GM11168 (cell line): ENCODE measurements around the gene LRRC42.
"Not testable (repeated sequence)": the region's sequence is repeated elsewhere in the genome, so short reads cannot be mapped to it uniquely, and the experiment has no call there.

Experiments
- in situ Hi-C: fragments of 300-500 bp; cut with MboI; formaldehyde crosslinking; loops from one replicate; pipeline ENCODE4 v1.12.0; 2022; ENCODE audit warnings: low sequenced_read_pairs; ENCODE audit not compliant: unreplicated experiment

The LRRC42 gene

DNA sequence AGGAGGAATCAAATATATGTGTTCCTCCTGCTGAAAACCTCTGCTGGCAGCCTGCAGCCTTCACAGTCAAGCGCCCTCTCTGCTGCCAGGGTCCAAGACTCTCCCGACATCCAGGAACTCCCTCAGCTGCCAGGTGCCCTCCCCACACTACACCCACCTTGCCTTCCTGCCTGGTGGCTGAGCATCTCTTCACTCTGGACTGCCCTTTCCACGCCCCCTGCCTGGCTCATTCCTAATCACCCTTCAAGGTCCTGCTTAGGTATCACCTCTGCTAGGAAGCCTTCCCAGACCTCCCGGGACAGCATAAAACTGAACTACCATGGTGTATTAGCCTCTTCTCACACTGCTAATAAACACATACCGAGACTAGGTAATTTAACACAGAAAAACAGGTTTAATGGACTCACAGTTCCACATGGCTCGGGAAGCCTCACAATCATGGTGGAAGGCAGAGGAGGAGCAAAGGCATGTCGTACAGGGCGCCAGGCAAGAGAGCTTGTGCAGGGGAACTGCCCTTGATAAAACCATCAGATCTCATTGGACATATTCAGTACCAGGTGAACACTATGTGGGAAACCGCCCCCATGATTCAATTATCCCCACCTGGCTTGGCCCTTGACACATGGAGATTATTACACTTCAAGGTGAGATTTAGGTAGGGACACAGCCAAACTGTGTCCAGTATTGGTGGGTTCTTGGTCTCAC, 56.5 kb downstream of the LRRC42 start:
- in situ Hi-C loops: no loop called here

DNA sequence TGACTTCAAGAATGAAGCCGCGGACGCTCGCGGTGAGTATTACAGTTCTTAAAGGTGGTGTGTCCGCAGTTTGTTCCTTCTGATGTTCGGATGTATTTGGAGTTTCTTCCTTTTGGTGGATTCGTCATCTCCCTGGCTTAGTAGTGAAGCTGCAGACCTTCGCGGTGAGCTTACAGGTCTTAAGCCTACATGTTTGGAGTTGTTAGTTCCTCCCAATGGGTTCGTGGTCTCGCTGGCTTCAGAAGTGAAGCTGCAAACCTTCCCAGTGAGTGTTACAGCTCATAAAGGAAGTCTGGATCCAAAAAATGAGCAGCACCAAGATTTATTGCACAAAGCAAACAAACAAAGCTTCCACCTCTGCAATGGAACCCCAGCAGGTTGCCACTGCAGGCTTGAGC, 57.1 kb downstream of the LRRC42 start:
- in situ Hi-C loops: no loop called here

DNA sequence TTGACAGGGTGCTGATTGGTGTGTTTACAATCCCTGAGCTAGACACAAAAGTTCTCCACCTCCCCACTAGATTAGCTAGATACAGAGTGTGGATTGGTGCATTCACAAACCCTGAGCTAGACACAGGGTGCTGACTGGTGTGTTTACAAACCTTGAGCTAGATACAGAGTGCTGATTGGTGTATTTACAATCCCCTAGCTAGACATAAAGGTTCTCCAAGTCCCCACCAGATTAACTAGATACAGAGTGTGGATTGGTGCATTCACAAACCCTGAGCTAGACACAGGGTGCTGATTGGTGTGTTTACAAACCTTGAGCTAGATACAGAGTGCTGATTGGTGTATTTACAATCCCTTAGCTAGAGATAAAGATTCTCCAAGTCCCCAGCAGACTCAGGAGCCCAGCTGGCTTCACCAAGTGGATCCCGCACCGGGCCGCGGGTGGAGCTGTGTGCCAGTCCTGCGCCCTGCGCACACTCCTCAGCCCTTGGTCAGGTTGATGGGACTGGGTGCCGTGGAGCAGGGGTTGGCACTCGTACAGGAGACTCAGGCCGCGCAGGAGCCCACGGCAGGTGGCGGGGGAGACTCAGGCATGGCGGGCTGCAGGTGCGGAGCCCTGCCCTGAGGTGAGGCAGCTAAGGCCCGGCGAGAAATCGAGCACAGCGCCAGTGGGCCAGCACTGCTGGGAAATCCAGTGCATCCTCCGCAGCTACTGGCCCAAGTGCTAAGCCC, 57.8 kb downstream of the LRRC42 start:
- in situ Hi-C loops: not testable (repeated sequence)

DNA sequence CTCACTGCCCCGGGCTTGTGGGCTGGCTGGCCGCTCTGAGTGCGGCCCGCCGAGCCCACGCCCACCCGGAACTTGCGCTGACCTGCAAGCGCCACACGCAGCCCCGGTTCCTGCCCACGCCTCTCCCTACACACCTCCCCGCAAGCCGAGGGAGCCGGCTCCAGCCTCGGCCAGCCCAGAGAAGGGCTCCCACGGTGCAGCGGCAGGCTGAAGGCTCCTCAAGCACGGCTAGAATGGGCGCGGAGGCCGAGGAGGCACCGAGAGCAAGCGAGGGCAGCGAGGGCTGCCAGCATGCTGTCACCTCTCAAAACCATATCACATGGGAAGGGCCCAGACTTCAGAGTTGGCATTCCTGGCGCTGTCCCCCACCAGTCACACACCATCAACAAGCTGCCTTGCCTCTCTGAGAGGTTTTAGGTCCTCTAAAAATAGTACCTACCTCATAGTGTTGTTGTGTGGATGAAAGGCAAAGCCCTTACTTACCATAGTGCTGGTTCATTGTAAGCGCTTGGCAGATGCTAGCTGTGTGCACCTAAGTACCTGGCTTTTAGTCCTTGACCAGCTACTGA, 58.4 kb downstream of the LRRC42 start:
- in situ Hi-C loops: no loop called here

DNA sequence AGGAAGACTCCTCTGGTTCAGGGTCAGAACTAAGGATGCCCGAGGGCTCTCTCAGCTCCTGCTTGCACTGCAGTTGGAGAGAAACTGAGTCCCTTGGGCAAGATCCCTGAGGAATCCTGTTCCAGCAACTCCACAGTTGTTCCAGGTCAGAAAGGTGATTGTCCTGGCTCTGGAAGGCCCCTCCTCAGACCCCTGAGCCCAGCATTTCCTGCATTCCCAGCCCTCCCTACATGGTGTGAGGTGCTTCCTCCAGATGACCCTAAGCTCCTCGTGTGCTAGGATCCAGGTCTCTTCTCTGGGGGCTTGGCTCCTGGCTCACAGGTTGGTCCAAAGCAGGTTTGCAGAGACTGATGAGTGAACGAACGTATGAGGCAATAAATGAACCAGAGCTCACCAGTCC, 60.4 kb downstream of the LRRC42 start:
- in situ Hi-C loops: no loop called here

DNA sequence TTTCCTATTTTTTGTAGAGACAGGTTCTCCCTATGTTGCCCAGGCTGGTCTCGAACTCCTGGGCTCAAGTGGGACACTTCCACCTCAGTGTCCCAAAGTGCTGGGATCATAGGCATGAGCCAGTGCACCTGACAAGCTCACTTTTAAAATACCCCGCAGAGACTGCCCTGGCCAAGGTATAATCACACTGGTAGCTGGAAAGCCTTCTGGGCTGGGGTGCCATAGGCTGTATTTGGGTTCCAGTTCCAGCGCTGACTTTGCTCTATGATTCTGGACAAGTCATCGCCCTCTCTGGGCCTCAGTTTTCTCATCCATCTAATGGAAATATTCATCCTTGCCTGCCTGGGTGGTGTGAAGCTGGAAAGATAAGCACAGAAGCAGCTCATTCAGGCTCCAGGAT, 61.5 kb downstream of the LRRC42 start:
- in situ Hi-C loops: no loop called here

DNA sequence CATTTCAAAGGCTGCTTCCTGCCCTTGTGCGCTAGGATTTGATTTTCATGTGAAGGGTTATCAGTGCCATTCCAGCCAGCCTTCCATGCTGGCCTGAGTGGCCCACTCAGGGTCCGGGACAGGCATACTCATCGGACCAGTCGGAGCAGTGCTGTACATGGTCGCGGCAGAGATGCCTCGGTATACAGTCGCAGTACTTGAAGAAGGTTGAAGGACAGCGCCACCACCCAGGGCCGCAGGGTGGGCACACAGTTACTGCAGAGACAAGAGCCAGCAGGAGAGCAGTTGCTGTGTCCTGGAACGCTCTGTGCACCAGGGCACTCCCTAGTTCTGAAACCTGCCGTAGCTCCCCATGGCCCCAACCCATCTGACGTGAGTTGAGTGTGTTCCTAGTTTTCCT, 62.7 kb downstream of the LRRC42 start:
- in situ Hi-C loops: no loop called here

DNA sequence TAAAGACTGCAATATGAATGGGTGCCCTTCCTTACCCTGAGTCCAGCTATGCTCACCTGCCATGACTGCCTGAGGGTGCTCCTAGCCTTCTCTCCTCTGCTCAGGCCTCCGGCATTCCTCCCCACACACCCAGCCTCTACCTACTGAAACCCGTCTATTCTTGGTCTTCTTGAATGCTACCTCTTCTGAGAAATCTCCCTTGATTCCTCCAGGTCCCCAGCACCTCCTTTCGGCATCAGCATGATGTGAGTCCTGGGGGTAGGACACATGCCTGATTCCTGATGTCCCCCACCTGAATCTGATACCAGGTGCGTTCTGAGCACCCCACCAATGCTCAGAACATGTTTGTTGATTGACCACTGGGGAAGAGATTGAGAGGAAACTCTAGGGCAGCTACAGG, 63.3 kb downstream of the LRRC42 start:
- in situ Hi-C loops: no loop called here

DNA sequence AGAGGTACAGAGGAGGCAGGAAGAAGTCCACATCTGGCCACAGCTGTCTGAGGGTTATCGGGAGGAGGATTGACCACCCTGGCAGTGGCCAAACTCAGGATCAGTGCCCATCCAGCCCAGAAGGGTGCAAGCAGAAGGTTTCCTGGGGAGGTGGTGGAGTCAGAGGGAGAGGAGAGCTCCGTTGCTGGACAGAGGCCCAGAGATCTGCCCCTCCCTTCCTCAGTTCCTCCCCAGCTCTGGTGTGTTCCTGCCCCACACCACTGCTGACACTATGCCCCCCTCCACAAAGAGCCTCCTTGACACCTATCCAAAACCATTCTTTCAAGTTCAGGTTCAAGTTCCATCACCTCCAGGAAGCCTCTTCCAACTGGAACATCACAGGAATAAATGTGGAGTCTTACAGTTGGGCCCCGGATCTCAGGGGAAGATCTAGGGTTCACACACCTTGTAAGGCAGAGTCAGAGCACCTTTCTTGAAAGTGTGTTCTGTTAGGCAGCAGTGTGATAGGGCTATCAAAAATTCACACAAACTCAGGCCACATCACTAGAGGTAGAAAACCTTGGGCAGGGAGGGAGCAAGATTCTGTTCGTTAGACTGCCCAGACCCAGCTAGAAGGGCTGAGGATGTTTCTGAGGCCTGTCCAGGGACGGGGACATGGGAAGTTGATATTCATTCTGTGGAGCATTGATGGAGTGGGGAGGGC, 64.4 kb downstream of the LRRC42 start:
- in situ Hi-C loops: no loop called here

DNA sequence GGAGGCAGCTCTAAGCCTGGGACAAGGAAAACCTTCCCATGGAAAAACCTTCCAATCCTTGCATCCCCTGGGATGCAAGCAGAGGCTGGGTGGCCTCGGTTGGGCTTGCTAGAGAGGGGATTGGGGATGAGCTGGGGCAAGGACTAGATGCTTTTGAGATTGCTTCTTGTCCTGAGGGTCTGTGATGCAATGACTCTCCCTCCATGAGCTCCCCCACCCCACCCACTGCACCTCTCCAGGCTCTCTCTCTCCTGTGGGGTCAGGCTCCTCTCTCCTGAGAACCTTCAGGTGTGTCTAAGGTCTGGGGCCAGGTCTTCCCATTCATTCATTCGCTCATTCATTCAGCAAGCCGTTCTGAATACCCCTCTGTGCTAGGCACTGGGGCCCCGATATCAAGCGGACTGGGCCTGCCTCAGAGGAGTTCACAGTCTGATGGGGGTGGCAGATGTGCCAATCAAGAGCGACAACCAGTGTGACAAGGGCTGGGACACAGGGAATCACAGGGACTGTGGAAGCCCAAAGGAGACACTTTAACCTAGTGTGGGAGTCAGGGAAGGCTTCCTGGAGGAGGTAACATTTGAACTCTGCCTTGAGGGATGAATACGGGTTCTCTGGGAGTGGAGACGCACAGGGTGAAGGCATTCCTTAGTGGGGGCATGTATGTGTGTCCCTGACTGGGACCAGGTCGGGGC, 65.3 kb downstream of the LRRC42 start:
- in situ Hi-C loops: no loop called here

DNA sequence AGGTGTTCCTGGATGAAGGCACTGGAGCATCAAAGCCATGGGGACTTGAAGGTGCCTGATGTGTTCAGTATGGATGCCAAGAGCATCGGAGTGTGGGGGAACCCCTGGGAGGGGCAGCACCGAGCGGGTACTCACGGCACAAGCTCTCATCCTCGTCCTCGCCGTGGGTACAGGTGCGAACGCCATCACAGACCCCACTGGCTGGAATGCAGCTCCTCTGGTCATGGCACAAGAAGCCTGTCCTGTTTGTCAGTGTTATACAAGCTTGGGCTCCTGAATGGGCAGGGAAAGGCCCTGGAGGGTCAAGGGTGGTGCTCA, 65.8 kb downstream of the LRRC42 start:
- in situ Hi-C loops: no loop called here

DNA sequence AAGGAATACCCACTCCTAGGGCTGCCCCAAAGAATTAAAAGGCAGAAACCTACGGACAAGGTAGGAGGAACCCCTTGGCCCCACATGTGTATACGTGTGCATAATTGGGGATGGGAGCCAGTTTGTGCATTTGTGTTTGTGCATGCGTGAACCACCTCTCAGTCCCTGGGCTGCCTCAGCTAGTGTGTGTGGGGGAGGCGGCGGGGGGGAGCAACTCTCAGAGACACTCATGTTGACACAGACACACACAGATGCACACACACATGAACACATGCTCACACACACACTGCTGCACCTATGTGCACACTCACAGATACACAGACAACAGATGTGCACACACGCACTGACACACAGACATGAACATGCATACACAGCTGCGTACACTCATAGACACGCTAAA, 66.7 kb downstream of the LRRC42 start:
- in situ Hi-C loops: no loop called here

DNA sequence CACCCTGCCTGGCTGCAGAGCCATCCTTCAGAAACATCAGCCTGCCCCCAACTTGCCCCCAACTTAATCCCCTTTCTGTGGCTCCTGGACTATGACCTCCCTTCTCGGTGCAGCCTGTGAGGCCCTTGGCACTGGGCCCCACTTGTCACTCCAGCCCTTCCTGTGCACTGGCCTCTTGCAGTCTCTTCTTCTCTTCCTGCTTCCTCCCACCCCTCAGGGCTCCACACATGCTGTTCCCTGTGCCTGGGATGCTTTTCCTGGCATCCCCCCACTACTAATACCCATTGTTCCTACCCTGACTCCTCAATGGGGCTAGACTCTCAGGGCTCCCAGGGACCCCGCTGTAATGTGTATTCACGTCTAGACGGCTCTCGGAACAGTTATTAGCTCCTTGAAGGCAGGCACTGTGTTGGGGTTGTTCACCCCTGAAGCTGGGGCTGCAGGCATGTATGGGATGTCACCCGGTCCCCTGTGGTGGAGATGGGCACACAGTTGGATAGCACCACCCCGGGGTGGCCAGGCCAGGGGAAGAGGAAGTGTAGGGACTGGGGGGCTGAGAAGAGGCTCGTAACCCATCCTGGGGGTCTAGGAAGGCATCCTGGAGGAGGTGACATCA, 67.4 kb downstream of the LRRC42 start:
- in situ Hi-C loops: no loop called here

DNA sequence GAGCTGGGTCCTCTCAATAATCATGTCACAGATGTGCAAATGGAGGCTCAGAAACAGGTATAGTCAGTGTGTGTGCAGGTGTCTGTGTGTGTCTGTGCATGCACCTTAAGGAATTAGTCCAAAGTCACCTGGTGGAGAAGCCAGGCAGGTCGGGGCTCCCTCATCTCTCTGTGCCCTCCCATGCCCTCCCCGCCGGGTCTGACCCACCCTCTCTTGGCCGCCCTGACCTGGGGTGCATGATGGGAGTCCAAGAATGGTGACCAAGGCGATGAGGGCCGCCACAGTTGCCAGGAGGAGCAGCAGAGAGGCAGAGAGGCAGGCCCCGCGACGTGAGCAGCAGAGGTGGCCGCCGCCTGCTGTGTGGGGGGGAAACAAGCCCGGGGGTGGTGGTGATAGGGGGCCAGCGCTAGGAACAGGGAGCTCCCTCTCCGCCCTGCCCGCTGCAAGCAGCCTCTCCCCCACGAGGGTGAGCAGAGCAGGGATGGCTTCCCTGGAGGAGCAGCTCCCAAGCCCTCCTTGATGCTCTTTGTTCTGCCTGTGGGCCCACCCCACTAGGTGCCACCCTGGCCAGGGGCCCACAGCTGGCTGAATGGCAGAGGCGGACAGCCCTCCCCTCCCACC, 68.0 kb downstream of the LRRC42 start:
- in situ Hi-C loops: no loop called here

DNA sequence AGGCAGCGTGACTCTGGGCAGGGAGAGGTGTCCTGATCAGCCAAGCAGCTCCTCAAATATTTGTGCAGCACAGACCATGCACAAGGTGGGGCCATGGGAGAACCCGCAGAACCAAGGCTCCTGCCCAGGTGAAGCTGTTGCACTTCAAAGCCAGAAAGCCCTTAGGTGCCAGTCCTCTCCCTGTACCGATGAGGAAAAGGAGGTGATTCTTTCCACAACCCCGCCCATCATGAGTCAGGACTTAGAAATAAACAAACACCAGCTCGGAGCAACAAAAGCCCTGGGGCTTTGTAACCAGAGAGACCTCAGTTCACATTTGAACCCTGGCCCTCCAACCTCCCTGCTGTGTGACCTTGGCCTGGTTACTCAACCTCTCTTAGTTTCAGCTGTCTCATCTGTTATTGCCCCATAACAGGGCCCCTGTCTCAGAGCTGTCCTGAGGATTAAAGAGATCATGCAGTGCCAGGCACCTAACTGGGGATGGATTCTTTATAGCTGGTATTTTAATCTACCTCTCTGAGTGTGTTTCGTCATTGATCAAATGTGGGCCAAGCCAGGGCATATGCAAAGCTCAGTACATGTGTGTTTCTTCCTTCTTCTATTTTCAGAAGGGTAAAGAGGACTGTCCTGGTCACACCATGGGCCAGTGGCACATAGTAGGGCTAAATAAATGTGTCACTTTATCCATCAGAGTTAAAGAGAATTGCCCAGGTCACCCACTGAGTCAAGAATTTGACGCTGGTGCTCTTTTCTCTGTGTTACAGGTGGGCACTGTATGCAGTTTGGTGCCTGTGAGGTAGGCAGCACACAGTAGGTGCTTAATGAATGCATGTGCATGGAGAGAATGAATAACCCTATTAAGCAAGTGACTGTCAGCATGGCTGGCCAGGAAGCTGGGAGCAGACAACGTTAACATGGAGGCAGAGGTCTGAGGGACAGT, 70.5 kb downstream of the LRRC42 start:
- in situ Hi-C loops: no loop called here
